NT2/D1 (cell line): Measurements from ENCODE around the gene TUBGCP2.

Experiments
- YY1 ChIP-seq: IDR thresholded peaks from 2 replicates; pipeline ENCODE4 v1.6.1; 2011; ENCODE audit not compliant: insufficient read length, insufficient read depth
- ZNF274 ChIP-seq: IDR thresholded peaks from 2 replicates; pipeline ENCODE4 v1.6.1; 2011; ENCODE audit warnings: mild to moderate bottlenecking, low read depth, low read length

GRCh38 chr10:133349577-133350011 is 40.9 kb upstream of the TUBGCP2 start:
- no peak for TF ChIP-seq YY1
- TF ChIP-seq ZNF274: no peak
